Liver (tissue), 9 donors: Measurements from ENCODE around the gene ASPHD1. TPM values are rescaled to one million over a fixed set of nuclear protein-coding genes. Genes with fewer than 3 reads are reported as not detected.

Source experiments
- DNase-seq: peaks from one replicate; pipeline ENCODE4 v3.0.0-alpha.2; 2017; ENCODE audit warnings: low spot score
- H3K27ac ChIP-seq, 2 donors: one replicate each; pipeline ENCODE4 v1.7.0; 2013; ENCODE audit warnings: inconsistent platforms in 2 of 2, low read length in 2 of 2, control low read depth in 1 of 2, low read depth in 1 of 2, mild to moderate bottlenecking in 1 of 2
- H3K27me3 ChIP-seq, 4 donors: one replicate each; pipeline versions ENCODE4 v1.6.1 to v1.7.0; 2013; ENCODE audit warnings: low read length in 3 of 4, inconsistent platforms in 1 of 4, mild to moderate bottlenecking in 1 of 4, moderate library complexity in 1 of 4; ENCODE audit not compliant: control insufficient read depth in 4 of 4, insufficient read depth in 4 of 4
- H3K36me3 ChIP-seq, 4 donors: one replicate each; pipeline versions ENCODE4 v1.6.1 to v1.7.0; 2013; ENCODE audit warnings: low read length in 3 of 4, mild to moderate bottlenecking in 3 of 4, low read depth in 1 of 4, moderate library complexity in 1 of 4; ENCODE audit not compliant: control insufficient read depth in 4 of 4, insufficient read depth in 3 of 4
- H3K4me1 ChIP-seq, 4 donors: one replicate each; pipeline versions ENCODE4 v1.6.1 to v1.7.0; 2013; ENCODE audit warnings: low read length in 3 of 4, mild to moderate bottlenecking in 3 of 4, moderate library complexity in 1 of 4; ENCODE audit not compliant: control insufficient read depth in 4 of 4, insufficient read depth in 4 of 4
- H3K4me3 ChIP-seq, 3 donors: one replicate each; pipeline versions ENCODE4 v1.6.1 to v1.7.0; 2013; ENCODE audit warnings: low read length in 3 of 3, control low read depth in 1 of 3, low read depth in 1 of 3, mild to moderate bottlenecking in 1 of 3
- H3K9ac ChIP-seq, 2 donors: one replicate each; pipeline ENCODE4 v1.7.0; 2013; ENCODE audit warnings: low read length in 2 of 2, mild to moderate bottlenecking in 2 of 2, moderate library complexity in 2 of 2, control low read depth in 1 of 2, low read depth in 1 of 2
- H3K9me3 ChIP-seq, 4 donors: one replicate each; pipeline versions ENCODE4 v1.6.1 to v1.7.0; 2013; ENCODE audit warnings: low read length in 3 of 4; ENCODE audit not compliant: control insufficient read depth in 4 of 4
- EGR1 ChIP-seq, 2 donors: IDR thresholded peaks; 2 replicates each; pipeline ENCODE4 v1.6.1; 2016 to 2018; ENCODE audit warnings: antibody characterized with exemption in 2 of 2, low read depth in 2 of 2
- FOXA1 ChIP-seq: IDR thresholded peaks from 2 replicates; pipeline ENCODE4 v1.6.1; 2016; ENCODE audit warnings: antibody characterized with exemption
- FOXA2 ChIP-seq: IDR thresholded peaks from 2 replicates; pipeline ENCODE4 v1.6.1; 2016; ENCODE audit warnings: antibody characterized with exemption
- GABPA ChIP-seq, 2 donors: IDR thresholded peaks in 1 of 2; conservative IDR thresholded peaks in 1 of 2; 2 replicates each; pipeline ENCODE4 v1.6.1; 2016; ENCODE audit warnings: antibody characterized with exemption in 2 of 2, mild to moderate bottlenecking in 1 of 2, moderate library complexity in 1 of 2
- HNF4A ChIP-seq, 2 donors: conservative IDR thresholded peaks; 2 replicates each; pipeline ENCODE4 v1.6.1; 2016; ENCODE audit warnings: antibody characterized with exemption in 2 of 2, mild to moderate bottlenecking in 2 of 2
- HNF4G ChIP-seq: IDR thresholded peaks from 2 replicates; pipeline ENCODE4 v1.6.1; 2016; ENCODE audit warnings: antibody characterized with exemption
- JUND ChIP-seq, 2 donors: IDR thresholded peaks; 2 replicates each; pipeline ENCODE4 v1.6.1; 2016; ENCODE audit warnings: antibody characterized with exemption in 2 of 2
- NR2F2 ChIP-seq: IDR thresholded peaks from 2 replicates; pipeline ENCODE4 v1.6.1; 2016; ENCODE audit warnings: antibody characterized with exemption
- RAD21 ChIP-seq, 2 donors: IDR thresholded peaks; 2 replicates each; pipeline ENCODE4 v1.6.1; 2016; ENCODE audit warnings: antibody characterized with exemption in 2 of 2, mild to moderate bottlenecking in 2 of 2
- RXRA ChIP-seq, 2 donors: IDR thresholded peaks; 2 replicates each; pipeline ENCODE4 v1.6.1; 2017 to 2018; ENCODE audit warnings: antibody characterized with exemption in 2 of 2, mild to moderate bottlenecking in 1 of 2
- SP1 ChIP-seq: IDR thresholded peaks from 2 replicates; pipeline ENCODE4 v1.6.1; 2018; ENCODE audit warnings: antibody characterized with exemption, mild to moderate bottlenecking
- TAF1 ChIP-seq: conservative IDR thresholded peaks from 2 replicates; pipeline ENCODE4 v1.6.1; 2016; ENCODE audit warnings: antibody characterized with exemption, mild to moderate bottlenecking
- YY1 ChIP-seq: IDR thresholded peaks from 2 replicates; pipeline ENCODE4 v1.6.1; 2016; ENCODE audit warnings: antibody characterized with exemption, mild to moderate bottlenecking
- WGBS: extraction: QIAGEN DNeasy Blood & Tissue Kit; methylation state at CpG from one replicate; pipeline ENCODE4 v1.1.7; 2013; 5-methylcytosine and 5-hydroxymethylcytosine counted together
- polyA plus RNA-seq, 2 donors: library from polyadenylated mRNA; stranded (reverse) in 1 of 2; unstranded in 1 of 2; fragments of 200-250 nt in 1 of 2; fragments of >200 nt in 1 of 2; fragmentation: Nextera tagmentation in 1 of 2; extraction: Ambion mirVana in 1 of 2; gene quantifications; one replicate each; pipeline versions ENCODE4 v1.2.1 to v1.2.3, GENCODE V29; 2013 to 2015
- total RNA-seq, 2 donors: library from RNA; depleted of rRNA; stranded (reverse); fragments of >200 nt; gene quantifications; one replicate each; pipeline ENCODE4 v1.2.3, GENCODE V29; 2014
- TF ChIP-seq, protein P1 (sequence below): IDR thresholded peaks from 2 replicates; pipeline ENCODE4 v1.6.1; 2016; ENCODE audit warnings: antibody characterized with exemption
- TF ChIP-seq, protein P2 (sequence below): IDR thresholded peaks from 2 replicates; pipeline ENCODE4 v1.6.1; 2016; ENCODE audit warnings: antibody characterized with exemption
- TF ChIP-seq, protein P3 (sequence below): fragments of 150-350 bp; IDR thresholded peaks from 2 replicates; pipeline ENCODE4 v1.5.1; 2017; ENCODE audit warnings: improper control_type of control experiment, low read depth, low read length; ENCODE audit not compliant: missing input control
- TF ChIP-seq, protein P4 (sequence below): IDR thresholded peaks from 2 replicates; pipeline ENCODE4 v1.6.1; 2016; ENCODE audit warnings: antibody characterized with exemption
- TF ChIP-seq, protein P5 (sequence below): IDR thresholded peaks from 2 replicates; pipeline ENCODE4 v1.6.1; 2016; ENCODE audit warnings: antibody characterized with exemption, mild to moderate bottlenecking
- donor health status: healthy.
- donor health status: healthy.
- donor health status: healthy.
- donor health status: healthy.
- donor health status: healthy.

ASPHD1 gene
- total and polyA plus RNA-seq, 4 donors, result 0.25 to 0.28 TPM; not detected in 2

DNA sequence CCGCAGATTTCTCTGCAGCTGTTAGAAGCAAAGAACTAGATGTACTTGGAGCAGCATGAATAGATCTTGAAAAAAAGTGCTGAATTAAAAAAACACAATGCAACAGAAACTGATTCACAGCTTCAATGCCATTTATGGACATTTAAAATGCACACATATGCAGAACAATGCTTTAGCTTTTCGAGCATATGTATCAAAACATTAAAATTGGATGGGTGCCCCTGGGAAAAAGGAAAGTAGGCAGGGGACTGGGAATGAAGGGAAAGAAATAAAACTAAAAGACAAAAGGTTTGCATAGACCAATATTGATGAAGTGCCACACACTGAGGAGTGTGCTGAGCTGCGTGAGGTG lies 20.7 kb downstream of the ASPHD1 start:
- H3K4me1 ChIP-seq, result peaks cover 4 to 9% (median 7%) of the 10 kb centered on the region in 4 donors
- H3K27me3 ChIP-seq, result no peaks in the 10 kb centered on the region
- H3K36me3 ChIP-seq, result peaks cover 6 to 23% (median 15%) of the 10 kb centered on the region in 4 donors
- no peaks in the 10 kb centered on the region for H3K9me3 ChIP-seq
- no peak overlapping the region for H3K9ac ChIP-seq
- DNase-seq, result no peak
- TF ChIP-seq, protein P1, sequence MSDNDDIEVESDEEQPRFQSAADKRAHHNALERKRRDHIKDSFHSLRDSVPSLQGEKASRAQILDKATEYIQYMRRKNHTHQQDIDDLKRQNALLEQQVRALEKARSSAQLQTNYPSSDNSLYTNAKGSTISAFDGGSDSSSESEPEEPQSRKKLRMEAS, result no peak
- no peak for TF ChIP-seq RAD21 (IDR thresholded peaks at IDR 0.05)
- TF ChIP-seq FOXA1, result no peak
- TF ChIP-seq, protein P2, sequence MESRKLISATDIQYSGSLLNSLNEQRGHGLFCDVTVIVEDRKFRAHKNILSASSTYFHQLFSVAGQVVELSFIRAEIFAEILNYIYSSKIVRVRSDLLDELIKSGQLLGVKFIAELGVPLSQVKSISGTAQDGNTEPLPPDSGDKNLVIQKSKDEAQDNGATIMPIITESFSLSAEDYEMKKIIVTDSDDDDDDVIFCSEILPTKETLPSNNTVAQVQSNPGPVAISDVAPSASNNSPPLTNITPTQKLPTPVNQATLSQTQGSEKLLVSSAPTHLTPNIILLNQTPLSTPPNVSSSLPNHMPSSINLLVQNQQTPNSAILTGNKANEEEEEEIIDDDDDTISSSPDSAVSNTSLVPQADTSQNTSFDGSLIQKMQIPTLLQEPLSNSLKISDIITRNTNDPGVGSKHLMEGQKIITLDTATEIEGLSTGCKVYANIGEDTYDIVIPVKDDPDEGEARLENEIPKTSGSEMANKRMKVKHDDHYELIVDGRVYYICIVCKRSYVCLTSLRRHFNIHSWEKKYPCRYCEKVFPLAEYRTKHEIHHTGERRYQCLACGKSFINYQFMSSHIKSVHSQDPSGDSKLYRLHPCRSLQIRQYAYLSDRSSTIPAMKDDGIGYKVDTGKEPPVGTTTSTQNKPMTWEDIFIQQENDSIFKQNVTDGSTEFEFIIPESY, result no peak
- TF ChIP-seq, protein P3, sequence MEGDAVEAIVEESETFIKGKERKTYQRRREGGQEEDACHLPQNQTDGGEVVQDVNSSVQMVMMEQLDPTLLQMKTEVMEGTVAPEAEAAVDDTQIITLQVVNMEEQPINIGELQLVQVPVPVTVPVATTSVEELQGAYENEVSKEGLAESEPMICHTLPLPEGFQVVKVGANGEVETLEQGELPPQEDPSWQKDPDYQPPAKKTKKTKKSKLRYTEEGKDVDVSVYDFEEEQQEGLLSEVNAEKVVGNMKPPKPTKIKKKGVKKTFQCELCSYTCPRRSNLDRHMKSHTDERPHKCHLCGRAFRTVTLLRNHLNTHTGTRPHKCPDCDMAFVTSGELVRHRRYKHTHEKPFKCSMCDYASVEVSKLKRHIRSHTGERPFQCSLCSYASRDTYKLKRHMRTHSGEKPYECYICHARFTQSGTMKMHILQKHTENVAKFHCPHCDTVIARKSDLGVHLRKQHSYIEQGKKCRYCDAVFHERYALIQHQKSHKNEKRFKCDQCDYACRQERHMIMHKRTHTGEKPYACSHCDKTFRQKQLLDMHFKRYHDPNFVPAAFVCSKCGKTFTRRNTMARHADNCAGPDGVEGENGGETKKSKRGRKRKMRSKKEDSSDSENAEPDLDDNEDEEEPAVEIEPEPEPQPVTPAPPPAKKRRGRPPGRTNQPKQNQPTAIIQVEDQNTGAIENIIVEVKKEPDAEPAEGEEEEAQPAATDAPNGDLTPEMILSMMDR, result no peak
- TF ChIP-seq NR2F2, result no peak
- no peak for TF ChIP-seq JUND (IDR thresholded peaks at IDR 0.05)
- TF ChIP-seq GABPA (IDR thresholded peaks at IDR 0.05 in 1 of 2, conservative IDR thresholded peaks at IDR 0.05 in 1 of 2), result no peak
- no peak for TF ChIP-seq SP1
- no peak for TF ChIP-seq TAF1
- TF ChIP-seq FOXA2, result no peak
- TF ChIP-seq EGR1 (IDR thresholded peaks at IDR 0.05; ENCODE audit: low read depth in 2 of 2), result no peak
- TF ChIP-seq HNF4G, result no peak
- TF ChIP-seq HNF4A (conservative IDR thresholded peaks at IDR 0.05), result no peak
- TF ChIP-seq, protein P4, sequence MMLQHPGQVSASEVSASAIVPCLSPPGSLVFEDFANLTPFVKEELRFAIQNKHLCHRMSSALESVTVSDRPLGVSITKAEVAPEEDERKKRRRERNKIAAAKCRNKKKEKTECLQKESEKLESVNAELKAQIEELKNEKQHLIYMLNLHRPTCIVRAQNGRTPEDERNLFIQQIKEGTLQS, result no peak
- no peak for TF ChIP-seq YY1
- TF ChIP-seq, protein P5, sequence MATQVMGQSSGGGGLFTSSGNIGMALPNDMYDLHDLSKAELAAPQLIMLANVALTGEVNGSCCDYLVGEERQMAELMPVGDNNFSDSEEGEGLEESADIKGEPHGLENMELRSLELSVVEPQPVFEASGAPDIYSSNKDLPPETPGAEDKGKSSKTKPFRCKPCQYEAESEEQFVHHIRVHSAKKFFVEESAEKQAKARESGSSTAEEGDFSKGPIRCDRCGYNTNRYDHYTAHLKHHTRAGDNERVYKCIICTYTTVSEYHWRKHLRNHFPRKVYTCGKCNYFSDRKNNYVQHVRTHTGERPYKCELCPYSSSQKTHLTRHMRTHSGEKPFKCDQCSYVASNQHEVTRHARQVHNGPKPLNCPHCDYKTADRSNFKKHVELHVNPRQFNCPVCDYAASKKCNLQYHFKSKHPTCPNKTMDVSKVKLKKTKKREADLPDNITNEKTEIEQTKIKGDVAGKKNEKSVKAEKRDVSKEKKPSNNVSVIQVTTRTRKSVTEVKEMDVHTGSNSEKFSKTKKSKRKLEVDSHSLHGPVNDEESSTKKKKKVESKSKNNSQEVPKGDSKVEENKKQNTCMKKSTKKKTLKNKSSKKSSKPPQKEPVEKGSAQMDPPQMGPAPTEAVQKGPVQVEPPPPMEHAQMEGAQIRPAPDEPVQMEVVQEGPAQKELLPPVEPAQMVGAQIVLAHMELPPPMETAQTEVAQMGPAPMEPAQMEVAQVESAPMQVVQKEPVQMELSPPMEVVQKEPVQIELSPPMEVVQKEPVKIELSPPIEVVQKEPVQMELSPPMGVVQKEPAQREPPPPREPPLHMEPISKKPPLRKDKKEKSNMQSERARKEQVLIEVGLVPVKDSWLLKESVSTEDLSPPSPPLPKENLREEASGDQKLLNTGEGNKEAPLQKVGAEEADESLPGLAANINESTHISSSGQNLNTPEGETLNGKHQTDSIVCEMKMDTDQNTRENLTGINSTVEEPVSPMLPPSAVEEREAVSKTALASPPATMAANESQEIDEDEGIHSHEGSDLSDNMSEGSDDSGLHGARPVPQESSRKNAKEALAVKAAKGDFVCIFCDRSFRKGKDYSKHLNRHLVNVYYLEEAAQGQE, result no peak
- TF ChIP-seq RXRA (IDR thresholded peaks at IDR 0.05), result no peak
- WGBS, result 96% methylated on average over 3 of the region's 3 CpGs
- H3K27ac ChIP-seq, result no peak overlapping the region
- H3K4me3 ChIP-seq, result no peak overlapping the region
